MM.1S (cell line): Measurements from ENCODE around the gene RHEB.

Experiments used
- DNase-seq: peaks from one replicate; pipeline ENCODE4 v3.0.0-alpha.2; 2015
- H2AFZ ChIP-seq: fragments of 300-600 bp; sonication (generic); 2 replicates; pipeline ENCODE4 v1.6.0; 2016; ENCODE audit warnings: antibody characterized with exemption, low read length
- H3F3A ChIP-seq: fragments of 300-600 bp; sonication (generic); 2 replicates; pipeline ENCODE4 v1.6.1; 2016; ENCODE audit warnings: mild to moderate bottlenecking, antibody characterized with exemption, low read length, moderate library complexity, mixed read lengths; ENCODE audit not compliant: insufficient read depth
- H3K27ac ChIP-seq: fragments of 300-600 bp; sonication (generic); 2 replicates; pipeline ENCODE4 v1.5.1; 2016; ENCODE audit warnings: mild to moderate bottlenecking, low read length
- H3K27me3 ChIP-seq: fragments of 300-600 bp; sonication (generic); replicated peaks from 2 replicates; pipeline ENCODE4 v1.6.0; 2016; ENCODE audit warnings: low read length; ENCODE audit not compliant: insufficient read depth
- H3K36me3 ChIP-seq: fragments of 300-600 bp; sonication (generic); replicated peaks from 2 replicates; pipeline ENCODE4 v1.6.1; 2016; ENCODE audit warnings: mild to moderate bottlenecking, low read length, mixed read lengths; ENCODE audit not compliant: insufficient read depth
- H3K4me1 ChIP-seq: fragments of 300-600 bp; sonication (generic); 2 replicates; pipeline ENCODE4 v1.6.1; 2016; ENCODE audit warnings: low read length, mixed read lengths
- H3K4me2 ChIP-seq: fragments of 300-600 bp; sonication (generic); 2 replicates; pipeline ENCODE4 v1.6.0; 2016; ENCODE audit warnings: low read depth, low read length
- H3K4me3 ChIP-seq: fragments of 300-600 bp; sonication (generic); 2 replicates; pipeline ENCODE4 v1.5.1; 2016; ENCODE audit warnings: low read length, mixed read lengths
- H3K79me2 ChIP-seq: fragments of 300-600 bp; sonication (generic); 2 replicates; pipeline ENCODE4 v1.6.1; 2016; ENCODE audit warnings: mixed run types, low read length, mixed read lengths
- H3K9ac ChIP-seq: fragments of 300-600 bp; sonication (generic); 2 replicates; pipeline ENCODE4 v1.6.1; 2016; ENCODE audit warnings: low read length, mixed read lengths
- H3K9me2 ChIP-seq: fragments of 300-600 bp; sonication (generic); replicated peaks from 2 replicates; pipeline ENCODE4 v1.6.1; 2016; ENCODE audit warnings: mild to moderate bottlenecking, low read length, mixed read lengths; ENCODE audit not compliant: insufficient read depth
- H3K9me3 ChIP-seq: fragments of 300-600 bp; sonication (generic); replicated peaks from 2 replicates; pipeline ENCODE4 v1.6.1; 2016; ENCODE audit warnings: mild to moderate bottlenecking, low read length, mixed read lengths; ENCODE audit not compliant: insufficient read depth
- H4K20me1 ChIP-seq: fragments of 300-600 bp; sonication (generic); 2 replicates; pipeline ENCODE4 v1.6.1; 2016; ENCODE audit warnings: mild to moderate bottlenecking, low read length, moderate library complexity, mixed read lengths; ENCODE audit not compliant: insufficient read depth
- EZH2 ChIP-seq: fragments of 300-600 bp; sonication (generic); optimal IDR thresholded peaks from 2 replicates; pipeline ENCODE3; 2017; ENCODE audit warnings: low read depth, mild to moderate bottlenecking, antibody characterized with exemption, low read length, mixed read lengths
- EZH2phosphoT487 ChIP-seq: fragments of 300-600 bp; sonication (generic); IDR thresholded peaks from 2 replicates; pipeline ENCODE4 v1.6.1; 2018; ENCODE audit warnings: antibody characterized with exemption, low read length
- TF ChIP-seq, protein P1 (sequence below): fragments of 300-600 bp; sonication (generic); IDR thresholded peaks from 2 replicates; pipeline ENCODE4 v1.5.1; 2016; ENCODE audit warnings: antibody characterized with exemption, low read length, mixed read lengths

RHEB gene

DNA sequence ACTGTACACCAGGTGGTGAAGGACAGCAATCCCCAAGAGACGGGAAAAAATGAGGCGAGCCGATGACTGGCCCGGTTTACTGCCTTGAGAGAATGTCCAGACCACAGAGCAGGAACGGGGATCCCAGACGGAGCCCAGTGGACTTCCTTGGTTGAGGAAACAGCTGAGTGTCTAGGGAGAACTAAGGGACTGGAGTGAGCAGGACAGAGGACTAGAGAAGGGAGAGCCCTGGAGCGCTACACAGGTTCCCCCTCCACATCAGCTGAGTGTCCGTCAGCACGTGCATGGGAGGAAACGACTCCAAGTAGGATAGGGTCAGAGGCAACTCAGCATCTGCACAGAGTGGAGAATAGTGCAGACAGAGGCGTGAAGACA is 102.8 kb downstream of the RHEB start:
- Histone ChIP-seq H3K27ac (no peak overlapping the region), H3K9ac (no peak overlapping the region), H3K9me2 (no peaks in the 10 kb centered on the region), H3K27me3 (peaks cover 8% of the 10 kb centered on the region; the same call in 1 of the 2 replicates), H2AFZ (no peak overlapping the region), H3K4me3 (no peak overlapping the region), H3K79me2 (no peaks in the 10 kb centered on the region), H4K20me1 (no peaks in the 10 kb centered on the region), H3F3A (no peaks in the 10 kb centered on the region), H3K9me3 (no peaks in the 10 kb centered on the region), H3K4me1 (no peaks in the 10 kb centered on the region), H3K4me2 (no peak overlapping the region), H3K36me3 (no peaks in the 10 kb centered on the region)
- TF ChIP-seq, protein P1, sequence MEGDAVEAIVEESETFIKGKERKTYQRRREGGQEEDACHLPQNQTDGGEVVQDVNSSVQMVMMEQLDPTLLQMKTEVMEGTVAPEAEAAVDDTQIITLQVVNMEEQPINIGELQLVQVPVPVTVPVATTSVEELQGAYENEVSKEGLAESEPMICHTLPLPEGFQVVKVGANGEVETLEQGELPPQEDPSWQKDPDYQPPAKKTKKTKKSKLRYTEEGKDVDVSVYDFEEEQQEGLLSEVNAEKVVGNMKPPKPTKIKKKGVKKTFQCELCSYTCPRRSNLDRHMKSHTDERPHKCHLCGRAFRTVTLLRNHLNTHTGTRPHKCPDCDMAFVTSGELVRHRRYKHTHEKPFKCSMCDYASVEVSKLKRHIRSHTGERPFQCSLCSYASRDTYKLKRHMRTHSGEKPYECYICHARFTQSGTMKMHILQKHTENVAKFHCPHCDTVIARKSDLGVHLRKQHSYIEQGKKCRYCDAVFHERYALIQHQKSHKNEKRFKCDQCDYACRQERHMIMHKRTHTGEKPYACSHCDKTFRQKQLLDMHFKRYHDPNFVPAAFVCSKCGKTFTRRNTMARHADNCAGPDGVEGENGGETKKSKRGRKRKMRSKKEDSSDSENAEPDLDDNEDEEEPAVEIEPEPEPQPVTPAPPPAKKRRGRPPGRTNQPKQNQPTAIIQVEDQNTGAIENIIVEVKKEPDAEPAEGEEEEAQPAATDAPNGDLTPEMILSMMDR: no peak
- TF ChIP-seq EZH2phosphoT487: no peak
- no peak for TF ChIP-seq EZH2
- no peak for DNase-seq

- H3K4me2 ChIP-seq: no peak overlapping the region
- H3K9ac ChIP-seq: no peak overlapping the region
- H3K4me1 ChIP-seq: no peaks in the 10 kb centered on the region
- peaks cover 14% of the 10 kb centered on the region for H3K27me3 ChIP-seq
- H4K20me1 ChIP-seq: no peaks in the 10 kb centered on the region
- DNase-seq: no peak
- H3K9me3 ChIP-seq: no peaks in the 10 kb centered on the region
- no peak overlapping the region for H3K4me3 ChIP-seq
- H3K79me2 ChIP-seq: no peaks in the 10 kb centered on the region
- no peaks in the 10 kb centered on the region for H3F3A ChIP-seq
- no peak overlapping the region for H3K27ac ChIP-seq
- no peak overlapping the region for H2AFZ ChIP-seq
- TF ChIP-seq EZH2 (no peak), EZH2phosphoT487 (no peak)
- TF ChIP-seq, protein P1: no peak
- no peaks in the 10 kb centered on the region for H3K36me3 ChIP-seq
- H3K9me2 ChIP-seq: no peaks in the 10 kb centered on the region
Measured at GRCh38 chr7:151416112-151416940, 103.4 kb downstream of the RHEB start.
